ENCODE data around the gene HOXB6.

DNA sequence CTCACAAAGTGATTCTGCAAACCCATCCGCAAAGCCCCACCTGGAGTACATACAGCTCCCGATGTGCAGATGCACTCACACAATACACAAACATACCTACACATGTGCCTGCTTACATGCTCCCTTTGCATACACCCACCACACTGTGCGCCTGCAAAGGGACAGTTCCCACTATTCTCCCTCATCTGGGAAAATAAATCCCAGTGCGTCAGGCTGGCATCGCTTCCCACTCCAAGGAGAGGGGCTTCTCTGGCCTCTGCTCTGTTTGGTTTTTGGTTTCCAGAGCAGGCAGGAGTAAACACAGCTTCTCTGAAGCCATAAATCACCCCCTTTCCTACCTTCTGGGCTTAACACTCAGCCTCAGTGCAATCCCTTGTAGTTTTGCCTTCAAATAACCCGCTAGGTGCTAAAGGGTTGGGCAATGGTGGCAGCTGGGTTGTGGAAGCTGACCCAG, 41.4 kb downstream of the HOXB6 start:
- TF ChIP-seq, protein P1, sequence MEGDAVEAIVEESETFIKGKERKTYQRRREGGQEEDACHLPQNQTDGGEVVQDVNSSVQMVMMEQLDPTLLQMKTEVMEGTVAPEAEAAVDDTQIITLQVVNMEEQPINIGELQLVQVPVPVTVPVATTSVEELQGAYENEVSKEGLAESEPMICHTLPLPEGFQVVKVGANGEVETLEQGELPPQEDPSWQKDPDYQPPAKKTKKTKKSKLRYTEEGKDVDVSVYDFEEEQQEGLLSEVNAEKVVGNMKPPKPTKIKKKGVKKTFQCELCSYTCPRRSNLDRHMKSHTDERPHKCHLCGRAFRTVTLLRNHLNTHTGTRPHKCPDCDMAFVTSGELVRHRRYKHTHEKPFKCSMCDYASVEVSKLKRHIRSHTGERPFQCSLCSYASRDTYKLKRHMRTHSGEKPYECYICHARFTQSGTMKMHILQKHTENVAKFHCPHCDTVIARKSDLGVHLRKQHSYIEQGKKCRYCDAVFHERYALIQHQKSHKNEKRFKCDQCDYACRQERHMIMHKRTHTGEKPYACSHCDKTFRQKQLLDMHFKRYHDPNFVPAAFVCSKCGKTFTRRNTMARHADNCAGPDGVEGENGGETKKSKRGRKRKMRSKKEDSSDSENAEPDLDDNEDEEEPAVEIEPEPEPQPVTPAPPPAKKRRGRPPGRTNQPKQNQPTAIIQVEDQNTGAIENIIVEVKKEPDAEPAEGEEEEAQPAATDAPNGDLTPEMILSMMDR (IDR thresholded peaks at IDR 0.05; ENCODE audit: low read depth, low read length, missing input control): no peak
- TF ChIP-seq ZBTB33 (IDR thresholded peaks at IDR 0.05): no peak
- TF ChIP-seq YY1 (IDR thresholded peaks at IDR 0.05): no peak
- no peak for TF ChIP-seq RAD21 (IDR thresholded peaks at IDR 0.05)
- no peak for TF ChIP-seq NR2F2 (IDR thresholded peaks at IDR 0.05)
- TF ChIP-seq REST (IDR thresholded peaks at IDR 0.05): no peak
- no peak for TF ChIP-seq JUND (IDR thresholded peaks at IDR 0.05)
- no peak for TF ChIP-seq MAX (IDR thresholded peaks at IDR 0.05)
- TF ChIP-seq TAF1 (conservative IDR thresholded peaks at IDR 0.05): no peak
- no peak for TF ChIP-seq GABPA (IDR thresholded peaks at IDR 0.05 in 1 of 2, conservative IDR thresholded peaks at IDR 0.05 in 1 of 2)
